Activated B cell treated with CpG ODN at 0.5 μM for 24 hours (primary cell): Measurements from ENCODE around the gene STAP1. TPM values are rescaled to one million over a fixed set of nuclear protein-coding genes. Genes with fewer than 3 reads are reported as not detected.

Experiments
- ATAC-seq: fragments of 200-7000 bp; cut with Tn5 transposase; one replicate; pipeline ENCODE4 v1.10.0; 2021; ENCODE audit warnings: low read depth, mild to moderate bottlenecking, moderate library complexity
- CTCF ChIA-PET: fragments of 350-600 bp; sonication (Branson Sonifier 250); formaldehyde crosslinking; loops from one replicate; lab custom pipeline; 2021; ENCODE audit warnings: antibody characterized with exemption; lab: Charles Lee
- POLR2A ChIA-PET: fragments of 350-600 bp; sonication (Branson Sonifier 250); formaldehyde crosslinking; loops from one replicate; lab custom pipeline; 2021; ENCODE audit warnings: antibody characterized with exemption; lab: Charles Lee
- DNase-seq: peaks from one replicate; pipeline ENCODE4 v3.0.0; 2022
- H3K27ac Mint-ChIP-seq: one replicate; pipeline ENCODE4 v1.8.0; 2020; ENCODE audit warnings: mixed read lengths
- H3K27me3 Mint-ChIP-seq: one replicate; pipeline ENCODE4 v1.8.0; 2021; ENCODE audit warnings: mixed read lengths
- H3K36me3 Mint-ChIP-seq: one replicate; pipeline ENCODE4 v1.8.0; 2021; ENCODE audit warnings: low read depth, mixed read lengths
- H3K4me1 Mint-ChIP-seq: one replicate; pipeline ENCODE4 v1.8.0; 2021; ENCODE audit warnings: mixed read lengths
- H3K4me3 Mint-ChIP-seq: one replicate; pipeline ENCODE4 v1.8.0; 2020; ENCODE audit warnings: mild to moderate bottlenecking, mixed read lengths
- H3K9me3 Mint-ChIP-seq: one replicate; pipeline ENCODE4 v1.8.0; 2020; ENCODE audit warnings: mixed read lengths
- CTCF ChIP-seq: fragments of 200-600 bp; IDR thresholded peaks from one replicate; pipeline ENCODE4 v1.8.0; 2022; ENCODE audit warnings: antibody characterized with exemption, mild to moderate bottlenecking
- intact Hi-C: fragments of 100-400 bp; cut with micrococcal nuclease; formaldehyde crosslinking; loops from one replicate; pipeline ENCODE4 v1.15.1; 2024
- total RNA-seq: library from RNA; stranded (reverse); gene quantifications from 2 replicates; pipeline ENCODE4 v1.2.3, GENCODE V29; 2022

The STAP1 gene
- total RNA-seq, 1 donor from 2014 or later, result 46.4 TPM

- H3K27ac Mint-ChIP-seq, result peak overlapping the region; percentile 90
- H3K4me3 Mint-ChIP-seq, result peak overlapping the region; percentile 44
- TF ChIP-seq CTCF, result no peak
- no peaks in the 10 kb centered on the region for H3K9me3 Mint-ChIP-seq
- no peak for ATAC-seq
- no peaks in the 10 kb centered on the region for H3K27me3 Mint-ChIP-seq
- H3K4me1 Mint-ChIP-seq, result peaks cover 71% of the 10 kb centered on the region
- H3K36me3 Mint-ChIP-seq, result peaks cover 59% of the 10 kb centered on the region
- CTCF ChIA-PET, result interaction anchor here (0.8 kb wide), 1 partner anchor 27 kb away, joined by 3 read pairs; no protein-coding TSS in a partner anchor
- intact Hi-C loops, result no loop called here
- DNase-seq, result no peak
- POLR2A ChIA-PET, result interaction anchor here (1.2 kb wide), 1 partner anchor 26 kb away, joined by 6 read pairs; no protein-coding TSS in a partner anchor
These were observed 18.0 kb downstream of the STAP1 start for GRCh38 chr4:67576538-67576937.

- DNase-seq, result no peak
- H3K27me3 Mint-ChIP-seq, result no peaks in the 10 kb centered on the region
- POLR2A ChIA-PET, result interaction anchor here (1.7 to 1.8 kb wide), 2 partner anchors 30 to 35 kb away, joined by 9 to 13 read pairs; partner anchors contain the start of gene CENPC
- no peak for TF ChIP-seq CTCF
- intact Hi-C loops, result loop anchor here (2.0 kb wide), 1 partner anchor 14 kb away; no protein-coding TSS in a partner anchor
- CTCF ChIA-PET, result no interaction called here
- H3K36me3 Mint-ChIP-seq, result peaks cover 66% of the 10 kb centered on the region
- no peaks in the 10 kb centered on the region for H3K9me3 Mint-ChIP-seq
- peak overlapping the region; percentile 13 for H3K4me3 Mint-ChIP-seq
- peak overlapping the region; percentile 83 for H3K27ac Mint-ChIP-seq
- no peak for ATAC-seq
- peaks cover 54% of the 10 kb centered on the region for H3K4me1 Mint-ChIP-seq
These were observed 22.1 kb downstream of the STAP1 start for GRCh38 chr4:67580577-67580976.

- POLR2A ChIA-PET, result interaction anchor here (0.7 to 1.8 kb wide), 5 partner anchors 21 to 118 kb away, joined by 3 to 13 read pairs (median 4); partner anchors contain the start of gene CENPC
- ATAC-seq (peak; percentile 81), DNase-seq (no peak)
- intact Hi-C loops, result loop anchor here (1.0 to 2.0 kb wide), 2 partner anchors 13 to 23 kb away; partner anchors contain the start of gene STAP1
- TF ChIP-seq CTCF, result no peak
- Mint-ChIP-seq H3K9me3 (no peaks in the 10 kb centered on the region), H3K27ac (peak overlapping the region; percentile 83), H3K27me3 (no peaks in the 10 kb centered on the region), H3K36me3 (peaks cover 68% of the 10 kb centered on the region), H3K4me1 (peaks cover 46% of the 10 kb centered on the region), H3K4me3 (peak overlapping the region; percentile 55)
- CTCF ChIA-PET, result interaction anchor here (0.9 kb wide), 1 partner anchor 24 kb away, joined by 6 read pairs; no protein-coding TSS in a partner anchor
These were observed 22.8 kb downstream of the STAP1 start for GRCh38 chr4:67581208-67581857.

GRCh38 chr4:67581913-67582312 lies 23.4 kb downstream of the STAP1 start:
- Mint-ChIP-seq H3K27ac (peak overlapping the region; percentile 83), H3K36me3 (peaks cover 68% of the 10 kb centered on the region), H3K4me3 (no peak overlapping the region), H3K4me1 (peaks cover 41% of the 10 kb centered on the region), H3K9me3 (no peaks in the 10 kb centered on the region), H3K27me3 (no peaks in the 10 kb centered on the region)
- no peak for ATAC-seq
- CTCF ChIA-PET, result interaction anchor here (0.9 to 1.7 kb wide), 2 partner anchors 24 to 32 kb away, joined by 5 to 6 read pairs; no protein-coding TSS in a partner anchor
- TF ChIP-seq CTCF, result no peak
- POLR2A ChIA-PET, result interaction anchor here (0.6 to 1.8 kb wide), 7 partner anchors 9 to 118 kb away, joined by 3 to 13 read pairs (median 4); partner anchors contain the start of gene CENPC
- no peak for DNase-seq
- intact Hi-C loops, result loop anchor here (1.0 to 2.0 kb wide), 2 partner anchors 13 to 24 kb away; partner anchors contain the start of gene STAP1

GRCh38 chr4:67584496-67584895 lies 26.0 kb downstream of the STAP1 start:
- POLR2A ChIA-PET, result no interaction called here
- Mint-ChIP-seq H3K9me3 (no peaks in the 10 kb centered on the region), H3K4me1 (peaks cover 35% of the 10 kb centered on the region), H3K27ac (peak overlapping the region; percentile 60), H3K36me3 (peaks cover 71% of the 10 kb centered on the region), H3K27me3 (no peaks in the 10 kb centered on the region), H3K4me3 (no peak overlapping the region)
- no peak for ATAC-seq
- no peak for TF ChIP-seq CTCF
- intact Hi-C loops, result no loop called here
- no peak for DNase-seq
- CTCF ChIA-PET, result no interaction called here
